ENCODE measurements around the gene FGD3.

The FGD3 gene

DNA sequence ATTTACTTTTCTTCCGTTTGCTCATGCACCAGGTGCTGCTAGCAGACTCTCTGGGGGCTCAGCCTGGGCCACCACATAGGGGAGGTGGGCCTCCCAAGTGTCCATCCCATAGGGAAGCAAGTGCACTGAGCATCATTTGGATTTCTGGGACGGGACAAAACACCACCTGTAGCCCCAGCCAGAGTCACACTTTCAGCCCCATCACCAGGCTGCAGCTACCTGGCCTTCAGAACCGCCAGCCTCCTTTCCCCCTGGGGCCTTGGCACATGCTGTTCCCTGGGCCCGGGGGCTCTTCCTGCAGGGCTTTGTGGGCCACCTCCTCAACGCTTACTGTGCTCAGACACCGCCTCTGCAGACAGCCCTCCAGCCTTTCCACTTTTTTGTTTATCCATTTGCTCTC lies 91.6 kb downstream of the FGD3 start:
- Histone ChIP-seq H3K4me3 (ENCODE audit: low read length) (no peak overlapping the region), H3K4me1 (ENCODE audit: insufficient read depth, low read length) (no peaks in the 10 kb centered on the region), H3K27ac (ENCODE audit: low read length) (no peak overlapping the region), H3K27me3 (ENCODE audit: insufficient read depth, low read length) (no peaks in the 10 kb centered on the region), H3K9ac (ENCODE audit: low read depth, low read length) (no peak overlapping the region), H3K36me3 (ENCODE audit: insufficient read depth, low read depth, low read length) (no peaks in the 10 kb centered on the region), H3K9me3 (ENCODE audit: insufficient read depth, low read depth, low read length) (no peaks in the 10 kb centered on the region)

DNA sequence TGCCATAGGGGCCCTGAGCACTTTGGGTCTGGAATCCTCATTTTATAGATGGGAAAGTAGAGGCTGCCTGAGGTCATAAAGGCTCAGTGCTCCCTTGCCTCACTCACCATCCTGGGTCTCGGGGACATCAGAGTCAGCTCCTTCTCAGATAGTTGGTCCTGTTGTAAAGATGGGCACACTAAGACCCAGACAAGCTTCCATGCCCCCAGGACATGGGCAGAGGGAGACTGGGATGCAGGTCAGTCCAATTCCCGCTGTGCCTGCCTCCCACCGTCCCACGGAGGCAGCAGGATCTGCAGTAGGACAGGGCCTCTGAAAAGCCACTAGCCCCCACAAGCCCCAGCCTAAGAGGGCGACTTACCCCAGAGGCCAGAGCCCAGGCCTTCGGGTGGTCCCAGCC lies 92.1 kb downstream of the FGD3 start:
- H3K36me3 ChIP-seq (ENCODE audit: insufficient read depth, low read depth, low read length) = no peaks in the 10 kb centered on the region
- H3K4me1 ChIP-seq (ENCODE audit: insufficient read depth, low read length) = no peaks in the 10 kb centered on the region
- H3K27ac ChIP-seq (ENCODE audit: low read length) = no peak overlapping the region
- no peak overlapping the region for H3K9ac ChIP-seq (ENCODE audit: low read depth, low read length)
- H3K4me3 ChIP-seq (ENCODE audit: low read length) = no peak overlapping the region
- H3K27me3 ChIP-seq (ENCODE audit: insufficient read depth, low read length) = no peaks in the 10 kb centered on the region
- no peaks in the 10 kb centered on the region for H3K9me3 ChIP-seq (ENCODE audit: insufficient read depth, low read depth, low read length)

DNA sequence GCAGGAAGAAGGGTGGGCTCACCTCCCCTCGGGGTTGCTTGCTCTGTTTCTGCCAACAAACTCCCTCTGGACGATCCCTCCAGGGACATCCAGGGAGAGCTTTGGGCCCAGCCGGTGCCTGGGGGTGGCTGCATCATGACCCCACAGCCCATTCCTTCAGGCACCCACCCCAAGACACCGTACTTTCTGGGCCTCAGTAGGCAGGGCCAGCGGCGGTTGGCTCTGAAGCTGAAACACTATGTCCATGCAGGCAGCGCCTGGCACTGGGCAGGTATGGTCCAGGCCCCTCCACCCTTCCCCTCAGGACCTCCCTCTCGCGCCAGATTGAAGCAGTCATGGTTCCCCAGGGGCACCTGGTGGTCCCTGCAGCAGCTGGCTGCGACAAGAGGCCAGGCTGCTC lies 92.7 kb downstream of the FGD3 start:
- H3K4me3 ChIP-seq (ENCODE audit: low read length) = no peak overlapping the region
- no peaks in the 10 kb centered on the region for H3K36me3 ChIP-seq (ENCODE audit: insufficient read depth, low read depth, low read length)
- no peak overlapping the region for H3K9ac ChIP-seq (ENCODE audit: low read depth, low read length)
- H3K27me3 ChIP-seq (ENCODE audit: insufficient read depth, low read length) = no peaks in the 10 kb centered on the region
- no peak overlapping the region for H3K27ac ChIP-seq (ENCODE audit: low read length)
- H3K9me3 ChIP-seq (ENCODE audit: insufficient read depth, low read depth, low read length) = no peaks in the 10 kb centered on the region
- H3K4me1 ChIP-seq (ENCODE audit: insufficient read depth, low read length) = no peaks in the 10 kb centered on the region

GRCh38 chr9:93040409-93040808 lies 93.1 kb downstream of the FGD3 start:
- Histone ChIP-seq H3K9ac (ENCODE audit: low read depth, low read length) (no peak overlapping the region), H3K36me3 (ENCODE audit: insufficient read depth, low read depth, low read length) (no peaks in the 10 kb centered on the region), H3K27ac (ENCODE audit: low read length) (no peak overlapping the region), H3K4me1 (ENCODE audit: insufficient read depth, low read length) (no peaks in the 10 kb centered on the region), H3K27me3 (ENCODE audit: insufficient read depth, low read length) (no peaks in the 10 kb centered on the region), H3K9me3 (ENCODE audit: insufficient read depth, low read depth, low read length) (no peaks in the 10 kb centered on the region), H3K4me3 (ENCODE audit: low read length) (no peak overlapping the region)

- no peak overlapping the region for H3K9ac ChIP-seq (ENCODE audit: low read depth, low read length)
- no peaks in the 10 kb centered on the region for H3K36me3 ChIP-seq (ENCODE audit: insufficient read depth, low read depth, low read length)
- H3K27ac ChIP-seq (ENCODE audit: low read length) = no peak overlapping the region
- no peaks in the 10 kb centered on the region for H3K9me3 ChIP-seq (ENCODE audit: insufficient read depth, low read depth, low read length)
- no peaks in the 10 kb centered on the region for H3K4me1 ChIP-seq (ENCODE audit: insufficient read depth, low read length)
- H3K4me3 ChIP-seq (ENCODE audit: low read length) = no peak overlapping the region
- no peaks in the 10 kb centered on the region for H3K27me3 ChIP-seq (ENCODE audit: insufficient read depth, low read length)
Observed at GRCh38 chr9:93041108-93041802, 93.9 kb downstream of the FGD3 start.

DNA sequence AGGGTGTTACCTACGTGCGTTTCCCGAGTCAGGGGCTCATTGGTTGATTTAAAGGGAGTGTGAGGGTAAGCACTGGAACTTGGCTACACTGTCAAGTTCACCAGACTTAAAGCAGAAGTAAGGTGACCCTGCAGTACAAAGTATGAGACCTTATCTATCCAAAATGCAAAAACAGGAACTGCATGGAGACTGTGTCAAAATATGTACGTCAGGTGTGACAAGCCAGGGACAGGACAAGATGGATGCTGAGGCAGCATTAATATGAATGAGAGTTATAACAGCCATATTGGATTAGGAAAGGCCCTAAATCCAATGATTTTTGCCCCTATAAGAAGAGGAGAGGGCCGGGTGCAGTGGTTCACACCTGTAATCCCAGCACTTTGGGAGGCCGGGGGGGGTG lies 95.8 kb downstream of the FGD3 start:
- Histone ChIP-seq H3K4me3 (ENCODE audit: low read length) (no peak overlapping the region), H3K27me3 (ENCODE audit: insufficient read depth, low read length) (no peaks in the 10 kb centered on the region), H3K36me3 (ENCODE audit: insufficient read depth, low read depth, low read length) (no peaks in the 10 kb centered on the region), H3K9ac (ENCODE audit: low read depth, low read length) (no peak overlapping the region), H3K9me3 (ENCODE audit: insufficient read depth, low read depth, low read length) (no peaks in the 10 kb centered on the region), H3K4me1 (ENCODE audit: insufficient read depth, low read length) (no peaks in the 10 kb centered on the region), H3K27ac (ENCODE audit: low read length) (no peak overlapping the region)

- no peaks in the 10 kb centered on the region for H3K27me3 ChIP-seq (ENCODE audit: insufficient read depth, low read length)
- H3K9ac ChIP-seq (ENCODE audit: low read depth, low read length) = no peak overlapping the region
- no peaks in the 10 kb centered on the region for H3K9me3 ChIP-seq (ENCODE audit: insufficient read depth, low read depth, low read length)
- no peak overlapping the region for H3K4me3 ChIP-seq (ENCODE audit: low read length)
- no peaks in the 10 kb centered on the region for H3K4me1 ChIP-seq (ENCODE audit: insufficient read depth, low read length)
- no peaks in the 10 kb centered on the region for H3K36me3 ChIP-seq (ENCODE audit: insufficient read depth, low read depth, low read length)
- no peak overlapping the region for H3K27ac ChIP-seq (ENCODE audit: low read length)
Observed at GRCh38 chr9:93045521-93045920, 98.2 kb downstream of the FGD3 start.

DNA sequence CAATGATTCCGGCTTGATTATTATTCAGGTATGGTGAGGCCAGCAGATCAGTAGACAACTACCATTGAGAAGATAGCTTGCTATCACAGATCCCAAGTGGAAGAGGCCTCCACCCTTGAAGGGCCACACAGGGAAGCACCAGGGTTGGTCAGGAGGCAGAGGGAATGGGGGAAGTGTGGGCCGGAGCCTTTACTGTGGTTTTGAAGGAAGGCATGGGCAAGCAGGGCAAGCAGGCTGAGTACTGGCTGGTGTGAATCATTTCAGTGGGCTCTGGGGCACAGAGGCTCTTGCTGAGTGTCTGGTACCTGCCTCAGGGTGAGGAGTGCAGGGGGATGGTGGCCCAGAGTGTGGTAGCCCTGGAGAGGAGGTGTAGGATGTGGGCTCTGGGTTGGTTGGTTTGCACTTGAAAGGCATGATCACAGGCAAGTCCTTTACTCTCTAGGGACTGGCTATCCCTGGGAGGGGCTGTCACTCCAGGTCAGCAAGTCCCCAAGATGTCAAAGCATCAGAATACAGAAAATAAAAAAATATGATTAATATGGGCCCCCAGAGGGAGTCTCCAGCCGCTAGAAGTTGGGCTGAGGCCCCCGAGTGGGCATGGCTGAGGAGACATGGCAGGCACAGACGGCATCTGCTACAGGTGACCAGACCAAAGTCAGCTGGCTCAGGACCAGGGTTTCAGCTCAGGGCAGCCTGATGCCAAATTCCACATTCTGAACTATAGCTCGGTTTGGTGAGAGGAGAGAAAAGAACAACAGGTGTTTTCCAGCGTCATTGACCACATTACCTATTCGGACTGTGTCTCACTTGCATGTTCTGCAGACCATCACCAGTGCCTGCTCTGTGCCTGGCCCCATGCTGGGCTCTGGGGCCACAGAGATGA lies 101.5 kb downstream of the FGD3 start:
- H3K27ac ChIP-seq (ENCODE audit: low read length) = no peak overlapping the region

DNA sequence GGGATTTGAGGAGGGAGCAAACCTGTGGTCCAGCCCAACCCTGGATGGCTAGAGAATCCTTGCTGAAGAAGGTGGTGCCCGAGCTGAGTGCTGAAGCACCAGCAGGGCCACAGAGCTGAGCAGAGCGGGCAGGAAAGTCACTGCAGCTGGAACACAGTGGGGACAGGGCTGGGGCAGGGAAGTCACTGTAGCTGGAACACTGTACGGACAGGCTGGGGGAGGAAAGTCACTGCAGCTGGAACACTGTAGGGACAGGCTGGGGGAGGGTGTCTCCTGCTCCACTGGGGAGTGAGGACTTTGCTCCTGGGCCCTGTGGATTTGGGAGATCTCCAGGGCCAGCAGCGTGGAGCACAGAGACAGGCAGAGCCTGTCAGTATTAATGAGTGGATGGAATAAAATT lies 102.2 kb downstream of the FGD3 start:
- Histone ChIP-seq H3K9ac (ENCODE audit: low read depth, low read length) (no peak overlapping the region), H3K4me1 (ENCODE audit: insufficient read depth, low read length) (peaks cover 14% of the 10 kb centered on the region; the same call in 1 of the 2 replicates), H3K27ac (ENCODE audit: low read length) (no peak overlapping the region), H3K36me3 (ENCODE audit: insufficient read depth, low read depth, low read length) (no peaks in the 10 kb centered on the region), H3K9me3 (ENCODE audit: insufficient read depth, low read depth, low read length) (no peaks in the 10 kb centered on the region), H3K4me3 (ENCODE audit: low read length) (no peak overlapping the region), H3K27me3 (ENCODE audit: insufficient read depth, low read length) (no peaks in the 10 kb centered on the region)

More for the DNA sequence above, 101.5 kb downstream of the FGD3 start:
- H3K4me3 ChIP-seq (ENCODE audit: low read length) = no peak overlapping the region
- H3K9ac ChIP-seq (ENCODE audit: low read depth, low read length) = no peak overlapping the region
- H3K36me3 ChIP-seq (ENCODE audit: insufficient read depth, low read depth, low read length) = no peaks in the 10 kb centered on the region
- peaks cover 11% of the 10 kb centered on the region; the same call in 1 of the 2 replicates for H3K4me1 ChIP-seq (ENCODE audit: insufficient read depth, low read length)
- no peaks in the 10 kb centered on the region for H3K9me3 ChIP-seq (ENCODE audit: insufficient read depth, low read depth, low read length)
- H3K27me3 ChIP-seq (ENCODE audit: insufficient read depth, low read length) = no peaks in the 10 kb centered on the region

- H3K9me3 ChIP-seq (ENCODE audit: insufficient read depth, low read depth, low read length) = no peaks in the 10 kb centered on the region
- H3K4me3 ChIP-seq (ENCODE audit: low read length) = no peak overlapping the region
- H3K27ac ChIP-seq (ENCODE audit: low read length) = no peak overlapping the region
- H3K27me3 ChIP-seq (ENCODE audit: insufficient read depth, low read length) = no peaks in the 10 kb centered on the region
- H3K4me1 ChIP-seq (ENCODE audit: insufficient read depth, low read length) = peaks cover 14% of the 10 kb centered on the region; the same call in 1 of the 2 replicates
- H3K9ac ChIP-seq (ENCODE audit: low read depth, low read length) = no peak overlapping the region
- H3K36me3 ChIP-seq (ENCODE audit: insufficient read depth, low read depth, low read length) = no peaks in the 10 kb centered on the region
Observed at GRCh38 chr9:93050231-93050630, 102.9 kb downstream of the FGD3 start.

DNA sequence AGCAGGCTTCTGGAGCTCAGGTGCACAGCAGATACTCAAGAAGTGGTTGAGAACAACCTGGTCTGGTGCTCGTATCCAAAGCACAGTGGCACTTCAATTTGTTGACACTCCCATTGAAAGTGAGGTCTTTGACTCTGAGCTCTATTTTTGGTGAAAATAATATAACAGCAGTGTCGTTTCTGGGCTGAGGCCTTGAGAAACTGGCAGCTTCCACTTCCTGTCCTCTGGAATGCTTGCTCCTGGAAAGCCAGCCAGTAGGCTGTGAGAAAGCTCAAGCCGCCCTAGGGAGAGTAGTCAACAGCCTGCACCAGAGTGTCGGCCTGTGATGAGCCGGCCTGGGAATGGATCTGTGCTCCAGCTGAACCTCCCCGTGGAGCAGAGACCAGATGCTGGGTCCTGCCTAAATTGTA lies 104.4 kb downstream of the FGD3 start:
- no peaks in the 10 kb centered on the region for H3K36me3 ChIP-seq (ENCODE audit: insufficient read depth, low read depth, low read length)
- no peaks in the 10 kb centered on the region for H3K9me3 ChIP-seq (ENCODE audit: insufficient read depth, low read depth, low read length)
- H3K4me3 ChIP-seq (ENCODE audit: low read length) = no peak overlapping the region
- H3K27me3 ChIP-seq (ENCODE audit: insufficient read depth, low read length) = peaks cover 5% of the 10 kb centered on the region; the same call in 1 of the 2 replicates
- peaks cover 14% of the 10 kb centered on the region; the same call in 1 of the 2 replicates for H3K4me1 ChIP-seq (ENCODE audit: insufficient read depth, low read length)
- H3K9ac ChIP-seq (ENCODE audit: low read depth, low read length) = no peak overlapping the region
- H3K27ac ChIP-seq (ENCODE audit: low read length) = no peak overlapping the region
